ENCODE data around the gene MRPS21. TPM values are rescaled to one million over a fixed set of nuclear protein-coding genes. Genes with fewer than 3 reads are reported as not detected.

Gene MRPS21
- polyA plus RNA-seq (2013, experiment 1 of 2; ENCODE audit: insufficient read length), result 57.0 TPM
- polyA plus RNA-seq (2013, experiment 2 of 2; ENCODE audit: insufficient read length), result 59.2 TPM

DNA sequence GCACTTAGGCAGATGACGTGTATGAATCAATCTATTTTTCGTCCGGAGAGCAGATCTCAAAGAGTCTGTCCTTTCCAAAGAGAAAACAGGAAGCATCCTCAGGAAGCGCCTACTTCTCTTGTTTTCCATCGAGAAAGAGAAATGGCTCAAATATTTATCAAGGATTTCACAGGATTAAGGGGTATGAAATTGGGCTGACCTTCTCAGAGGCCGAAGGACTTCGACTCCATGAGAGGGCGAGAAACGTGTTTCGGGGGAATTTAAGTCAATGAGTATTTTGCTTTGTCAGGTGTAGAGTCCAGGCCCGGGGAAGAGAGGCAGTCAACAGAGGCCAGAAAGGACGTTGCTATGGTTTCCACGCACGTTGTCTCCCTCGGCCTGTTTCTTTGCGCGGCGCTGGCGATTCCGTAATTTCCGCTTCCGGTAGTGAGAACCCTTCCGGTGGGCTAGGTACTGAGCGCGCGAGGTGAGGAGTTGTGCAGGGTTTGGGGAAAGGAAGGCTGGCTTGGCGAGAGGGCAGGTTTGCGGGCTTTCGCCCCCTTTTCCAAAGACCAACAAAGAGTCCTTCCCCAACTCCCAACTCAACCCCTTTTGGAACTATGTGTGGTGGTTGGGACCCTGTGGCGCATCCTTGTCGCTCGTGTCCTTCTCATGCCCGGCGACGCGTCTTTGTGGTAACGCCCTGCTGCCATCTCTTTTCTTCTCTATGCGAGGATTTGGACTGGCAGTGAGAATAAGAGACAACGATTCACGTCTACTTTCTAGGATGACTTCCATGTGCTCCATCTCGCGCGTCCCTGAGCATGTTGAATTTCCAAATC, at the start of gene MRPS21:
MRPS21 (plus strand) TSS at position 429 of the 821 bp plus-strand sequence. CDS start 506 bp downstream, outside the sequence.
- peak; percentile 88 for DNase-seq

DNA sequence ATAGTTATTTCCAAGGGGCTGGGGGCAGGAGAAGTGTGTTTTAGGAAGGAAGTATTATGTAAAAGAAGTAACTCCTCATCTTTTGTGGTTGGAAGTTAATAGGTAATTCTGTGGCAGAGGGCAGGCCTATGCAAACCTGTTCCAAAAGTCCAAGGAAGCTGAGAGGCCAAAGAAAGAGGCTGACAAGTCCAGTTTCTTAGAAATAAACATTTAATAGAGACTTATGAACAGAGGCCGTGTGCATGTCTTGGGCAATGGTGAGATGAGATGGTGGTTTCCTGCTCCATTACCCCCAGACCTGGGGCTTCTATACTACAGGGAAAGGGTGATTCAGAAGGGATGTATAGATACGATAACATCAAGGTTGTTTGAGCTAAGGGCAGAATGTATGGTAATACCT, 43.7 kb upstream of the MRPS21 start:
- DNase-seq, result no peak

DNA sequence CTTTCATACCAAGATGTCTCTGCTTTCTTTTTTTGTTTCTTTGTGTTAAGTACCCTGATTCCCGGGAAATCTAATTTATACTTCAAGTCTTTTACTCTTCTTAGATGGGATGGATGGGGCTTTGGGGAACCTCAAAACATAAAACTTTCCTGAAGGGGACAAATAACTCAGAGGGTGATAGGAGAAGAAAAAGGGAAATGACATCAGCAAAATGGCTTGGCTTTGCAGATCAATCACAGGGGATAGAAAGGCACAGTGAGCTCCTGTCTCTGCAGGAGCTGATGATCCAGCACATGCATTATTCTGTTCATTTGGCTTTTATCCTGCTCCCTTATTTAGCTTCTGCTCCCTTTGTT, 37.5 kb upstream of the MRPS21 start:
- no peak for DNase-seq

DNA sequence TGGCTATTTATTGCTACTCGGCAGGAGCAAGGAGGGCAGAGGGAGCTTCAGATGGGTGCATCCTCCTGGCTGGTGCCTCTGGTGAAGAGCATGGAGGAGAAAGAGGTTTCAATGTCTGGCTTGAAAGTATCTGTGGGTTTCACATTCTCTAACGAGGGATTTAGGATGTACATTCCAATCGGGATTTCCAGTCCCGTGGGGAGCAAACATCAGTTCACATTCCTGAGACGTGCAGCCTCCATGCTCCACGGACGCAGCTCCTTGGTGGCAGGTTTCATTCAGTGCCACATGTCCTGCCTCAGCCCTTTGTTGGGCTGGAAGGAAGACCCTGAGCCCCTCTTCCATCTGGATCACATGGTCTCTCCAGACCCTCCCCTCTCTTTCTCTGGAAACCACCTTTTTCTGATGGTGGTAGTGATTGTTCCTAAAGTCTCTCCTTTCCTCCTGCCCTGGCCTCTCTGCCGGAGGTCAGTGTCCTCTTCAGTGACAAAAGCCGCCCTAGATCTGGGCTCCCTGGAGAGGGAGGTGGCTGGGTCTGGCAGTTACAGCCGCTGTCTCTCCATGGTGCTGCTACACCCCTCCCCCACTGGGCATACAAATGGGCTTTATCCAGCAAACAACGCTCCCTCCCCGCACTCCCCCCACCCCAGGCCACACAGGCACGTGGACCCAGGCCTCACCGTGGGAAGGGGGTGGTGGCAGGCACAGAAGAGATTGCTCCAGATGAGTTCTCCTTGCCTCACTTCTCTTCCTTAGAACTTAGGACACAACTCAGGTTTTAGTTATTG, 36.9 kb upstream of the MRPS21 start:
- DNase-seq, result peak; percentile 68

DNA sequence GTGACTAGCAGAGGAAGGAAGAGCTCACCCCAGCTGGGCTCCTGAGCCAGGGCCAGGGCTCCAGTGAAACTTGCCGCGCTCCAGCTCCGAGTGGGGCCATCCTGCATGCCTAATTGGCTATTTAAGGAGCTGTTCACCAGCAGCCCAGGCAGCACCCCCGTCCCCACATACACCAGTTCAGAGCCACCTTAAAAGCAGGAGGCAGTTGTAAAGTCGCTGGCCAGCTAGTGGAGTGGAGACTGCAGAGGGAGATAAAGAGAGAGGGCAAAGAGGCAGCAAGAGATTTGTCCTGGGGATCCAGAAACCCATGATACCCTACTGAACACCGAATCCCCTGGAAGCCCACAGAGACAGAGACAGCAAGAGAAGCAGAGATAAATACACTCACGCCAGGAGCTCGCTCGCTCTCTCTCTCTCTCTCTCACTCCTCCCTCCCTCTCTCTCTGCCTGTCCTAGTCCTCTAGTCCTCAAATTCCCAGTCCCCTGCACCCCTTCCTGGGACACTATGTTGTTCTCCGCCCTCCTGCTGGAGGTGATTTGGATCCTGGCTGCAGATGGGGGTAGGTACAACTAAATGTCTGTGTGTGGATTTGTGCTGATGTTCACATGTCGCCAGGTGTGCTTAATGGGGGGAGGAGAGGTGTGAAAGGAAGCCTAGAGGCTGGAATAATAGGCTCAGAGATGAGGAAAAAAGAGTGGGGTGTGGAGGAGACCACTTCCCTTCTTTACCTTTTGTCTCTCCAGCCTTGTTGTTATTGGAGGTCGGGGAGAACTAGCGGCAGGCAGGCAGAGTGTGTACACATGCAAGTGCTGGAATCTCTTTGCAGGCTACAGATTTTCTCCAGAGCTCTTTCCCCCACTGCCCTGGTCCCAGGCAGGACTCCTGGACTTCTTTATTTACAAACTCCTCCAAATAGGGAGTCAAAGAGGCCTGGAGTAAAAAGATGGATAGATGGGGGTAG, 35.8 kb upstream of the MRPS21 start, which contains the start of gene CA14:
CA14 (plus strand) TSS at position 151 of the 962 bp plus-strand sequence; CDS start at position 506, 355 bp downstream.
- DNase-seq, result no peak

DNA sequence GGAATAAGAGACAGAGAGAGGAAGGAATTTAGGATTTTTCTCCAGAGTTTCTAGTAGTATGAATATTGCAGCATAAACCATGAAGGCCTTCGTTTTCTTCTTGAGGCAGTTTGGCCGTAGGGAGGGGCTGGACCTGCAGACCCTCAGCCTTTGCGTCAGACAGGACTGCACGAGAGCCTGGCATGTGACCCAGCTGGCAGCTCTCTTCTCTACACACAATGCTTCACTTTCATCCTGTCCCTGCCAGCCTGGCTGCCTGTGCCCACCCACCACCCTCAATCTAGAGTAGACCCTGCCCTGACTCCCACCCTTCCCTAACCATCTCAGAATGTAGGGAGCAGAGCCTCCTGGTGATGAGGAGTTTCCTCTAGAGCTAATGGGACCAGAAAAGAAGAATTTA, 34.4 kb upstream of the MRPS21 start:
- DNase-seq, result no peak

DNA sequence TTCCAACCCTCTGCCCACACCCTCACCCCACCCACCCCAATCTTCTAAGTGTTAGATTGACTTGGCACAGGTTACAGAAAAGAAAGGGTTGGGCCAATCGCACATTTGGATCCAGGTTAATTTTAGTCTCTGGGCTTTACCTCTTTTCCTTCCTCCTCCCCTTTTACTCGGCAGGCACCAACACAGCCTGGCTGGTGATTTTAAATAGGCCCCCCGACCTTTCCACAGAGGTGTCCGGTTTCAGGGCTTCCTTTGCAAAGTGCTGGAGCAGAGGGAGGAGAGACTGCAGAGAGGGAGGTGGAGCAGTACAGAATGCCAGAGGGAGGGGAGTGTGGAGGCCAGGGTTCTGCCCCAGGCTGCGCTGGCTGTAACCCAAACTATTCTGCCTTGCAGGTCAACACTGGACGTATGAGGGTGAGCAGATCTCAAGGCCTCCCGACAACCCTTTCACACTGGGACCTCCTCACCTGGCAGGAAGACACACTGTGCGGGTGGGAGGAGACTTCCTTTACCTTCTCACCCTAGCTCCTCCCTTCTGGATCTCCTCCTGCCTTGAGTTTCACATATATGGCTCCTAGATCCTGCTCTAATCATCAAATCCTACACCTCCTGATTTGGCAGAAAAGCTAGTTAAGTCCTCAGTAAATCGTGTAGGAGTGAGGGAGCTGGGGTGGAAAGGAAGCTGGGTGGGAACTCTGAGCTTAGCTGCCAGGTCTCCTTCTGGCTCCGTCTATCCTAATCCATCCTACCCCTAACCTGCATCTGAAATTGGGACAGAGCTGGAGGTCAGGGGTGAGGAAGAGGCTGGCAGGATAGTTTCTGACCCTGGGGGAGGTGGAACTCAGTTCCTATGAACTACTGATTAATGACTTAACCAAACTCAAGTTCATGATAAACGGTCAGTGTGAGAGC, 33.6 kb upstream of the MRPS21 start:
- DNase-seq, result no peak

DNA sequence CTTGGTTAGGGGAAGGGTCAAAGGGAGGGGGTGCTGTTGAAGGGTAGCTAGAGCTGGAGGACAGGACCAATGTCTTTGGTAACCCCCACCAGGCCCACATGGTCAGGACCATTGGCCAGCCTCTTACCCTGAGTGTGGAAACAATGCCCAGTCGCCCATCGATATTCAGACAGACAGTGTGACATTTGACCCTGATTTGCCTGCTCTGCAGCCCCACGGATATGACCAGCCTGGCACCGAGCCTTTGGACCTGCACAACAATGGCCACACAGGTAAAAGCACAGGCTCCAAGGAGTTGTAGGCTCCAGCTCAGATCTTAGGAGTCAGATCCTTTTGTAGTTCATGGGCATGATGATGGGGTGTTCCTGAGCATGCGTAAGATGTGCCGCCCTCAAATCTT, 32.3 kb upstream of the MRPS21 start:
- DNase-seq, result no peak

DNA sequence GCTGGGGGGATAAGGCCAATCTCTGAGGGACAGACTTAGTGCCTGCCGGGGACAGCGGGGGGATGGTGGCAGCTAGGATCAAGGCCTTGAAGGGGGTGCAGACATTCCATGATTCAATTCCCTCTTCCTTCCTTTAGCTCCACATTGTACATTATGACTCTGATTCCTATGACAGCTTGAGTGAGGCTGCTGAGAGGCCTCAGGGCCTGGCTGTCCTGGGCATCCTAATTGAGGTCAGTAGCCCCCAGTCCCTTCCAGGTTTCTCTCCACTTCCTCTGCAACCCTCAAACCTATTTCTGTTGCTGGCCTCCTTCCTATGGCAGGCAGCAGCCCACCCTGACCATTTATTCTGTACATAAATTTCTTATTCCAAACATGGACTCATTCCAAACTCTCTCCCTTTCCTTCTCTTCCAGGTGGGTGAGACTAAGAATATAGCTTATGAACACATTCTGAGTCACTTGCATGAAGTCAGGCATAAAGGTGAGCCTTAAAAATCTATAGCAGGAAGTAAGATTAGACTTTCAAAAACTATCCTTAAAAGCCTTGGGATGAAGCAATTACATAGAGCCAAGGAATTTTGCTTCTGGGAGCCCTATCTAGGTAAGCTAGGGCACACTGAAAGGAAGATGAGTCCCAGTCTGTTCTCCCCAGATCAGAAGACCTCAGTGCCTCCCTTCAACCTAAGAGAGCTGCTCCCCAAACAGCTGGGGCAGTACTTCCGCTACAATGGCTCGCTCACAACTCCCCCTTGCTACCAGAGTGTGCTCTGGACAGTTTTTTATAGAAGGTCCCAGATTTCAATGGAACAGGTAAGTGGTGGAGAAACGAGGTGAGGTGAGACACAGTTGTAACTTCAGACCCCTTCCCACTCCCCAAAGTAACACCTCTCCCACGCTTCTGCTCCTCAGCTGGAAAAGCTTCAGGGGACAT, 31.0 kb upstream of the MRPS21 start:
- DNase-seq, result no peak

DNA sequence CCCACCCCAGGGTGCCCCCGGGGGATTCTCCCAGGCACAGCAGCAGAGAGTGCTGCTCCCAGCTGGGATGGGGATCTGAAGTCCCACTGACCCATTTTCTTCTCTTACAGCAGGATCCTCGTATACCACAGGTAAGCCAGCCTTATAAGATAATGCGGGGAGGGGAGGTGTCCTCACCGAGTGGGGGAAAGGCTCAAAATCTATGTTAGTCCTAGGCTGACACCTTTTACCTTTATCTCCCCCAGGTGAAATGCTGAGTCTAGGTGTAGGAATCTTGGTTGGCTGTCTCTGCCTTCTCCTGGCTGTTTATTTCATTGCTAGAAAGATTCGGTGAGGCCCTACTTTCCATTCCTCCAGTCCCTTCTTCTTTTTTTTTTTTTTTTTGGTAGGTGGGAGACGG, 30.1 kb upstream of the MRPS21 start:
- no peak for DNase-seq

DNA sequence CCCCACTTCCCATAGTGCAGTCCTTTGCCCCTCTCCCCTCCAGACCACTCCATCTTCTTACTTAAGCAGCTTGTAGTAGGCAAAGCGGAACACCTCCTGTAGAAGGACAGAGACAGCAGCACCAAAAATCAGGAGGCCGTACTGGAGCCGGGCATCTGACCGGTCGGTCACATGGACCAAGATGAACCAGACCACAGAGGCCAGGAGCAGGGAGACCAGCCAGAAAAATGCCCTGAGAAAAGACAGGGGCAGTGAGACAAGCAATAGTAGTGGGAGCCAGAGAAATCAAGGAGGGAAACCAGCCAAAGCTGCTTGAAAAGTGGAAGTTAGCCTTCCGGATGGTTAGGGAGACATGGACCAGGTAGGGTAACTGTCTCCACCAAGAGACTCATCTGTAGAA, 25.8 kb upstream of the MRPS21 start:
- DNase-seq, result no peak

DNA sequence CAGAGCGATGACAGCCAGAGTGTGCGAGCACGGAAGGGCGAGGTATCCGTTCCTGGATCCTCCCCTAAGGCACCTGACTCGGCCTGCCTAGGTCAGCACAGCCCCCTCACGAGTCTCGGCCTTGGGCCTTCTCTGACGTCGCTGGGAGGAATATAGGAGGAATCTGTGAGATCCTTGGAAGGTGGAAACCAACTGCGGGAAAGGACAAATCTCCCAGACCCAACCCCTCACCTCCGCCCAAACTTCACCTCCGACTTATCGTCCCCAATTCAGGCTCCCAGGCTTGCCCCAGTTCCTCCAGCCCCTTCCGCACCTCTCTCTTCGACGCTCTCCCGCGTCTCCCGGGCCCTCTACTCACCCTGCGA, 25.3 kb upstream of the MRPS21 start:
- no peak for DNase-seq

DNA sequence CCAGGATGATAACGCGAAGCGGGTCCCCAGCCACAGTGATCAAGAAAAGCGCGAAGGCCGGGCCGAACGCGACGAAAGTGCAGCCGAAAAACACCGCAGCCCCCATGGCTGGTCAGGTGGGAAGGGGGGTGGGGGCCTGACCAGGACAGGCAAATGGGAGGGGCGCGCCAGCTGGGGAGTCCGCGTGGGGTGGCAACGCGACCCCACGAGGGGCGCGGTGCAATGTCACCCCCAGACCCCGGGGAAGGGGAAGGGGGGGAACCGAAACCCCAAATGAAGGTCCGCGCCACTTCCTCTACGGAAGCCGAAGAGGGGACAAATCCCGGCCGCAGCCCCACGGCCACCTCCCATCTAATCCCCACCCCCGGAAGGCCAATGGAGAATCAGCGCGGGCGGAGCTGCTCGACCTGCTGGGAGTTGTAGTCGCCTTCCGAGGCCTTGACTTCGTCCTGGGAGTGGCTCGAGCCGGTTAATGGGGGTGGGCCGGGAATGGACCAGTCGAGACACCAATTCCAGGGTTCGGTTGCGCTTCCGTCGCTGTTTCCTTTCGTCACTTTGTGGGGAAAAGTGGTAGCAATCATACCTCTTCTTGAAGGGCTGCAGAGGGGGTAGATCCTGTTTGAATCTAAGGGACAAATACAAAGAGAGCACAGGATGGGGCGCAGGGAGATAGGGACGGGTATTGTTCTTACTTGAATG, 24.8 kb upstream of the MRPS21 start, which contains the start of gene APH1A:
APH1A (minus strand) TSS at position 312 of the 699 bp plus-strand sequence; CDS start at position 106, 206 bp downstream.
- DNase-seq, result peak; percentile 98

DNA sequence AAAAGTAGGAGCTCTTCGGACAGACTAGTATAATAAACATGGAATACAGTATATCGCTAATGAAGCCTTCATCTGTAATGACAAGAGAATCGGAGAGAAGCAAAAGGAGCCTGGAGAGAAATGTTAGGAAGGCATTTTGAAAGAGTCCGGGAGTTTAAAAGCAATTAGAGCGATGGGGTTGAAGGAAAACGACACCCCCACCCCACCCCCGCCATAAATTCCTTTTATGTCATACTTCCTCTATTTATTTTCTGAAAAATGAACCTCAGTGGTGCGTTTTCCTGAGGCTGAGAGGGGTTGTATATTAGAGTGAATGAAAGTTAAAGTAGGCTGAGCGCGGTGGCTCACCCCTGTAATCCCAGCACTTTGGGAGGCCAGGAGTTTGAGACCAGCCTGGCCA, 24.2 kb upstream of the MRPS21 start:
- no peak for DNase-seq

DNA sequence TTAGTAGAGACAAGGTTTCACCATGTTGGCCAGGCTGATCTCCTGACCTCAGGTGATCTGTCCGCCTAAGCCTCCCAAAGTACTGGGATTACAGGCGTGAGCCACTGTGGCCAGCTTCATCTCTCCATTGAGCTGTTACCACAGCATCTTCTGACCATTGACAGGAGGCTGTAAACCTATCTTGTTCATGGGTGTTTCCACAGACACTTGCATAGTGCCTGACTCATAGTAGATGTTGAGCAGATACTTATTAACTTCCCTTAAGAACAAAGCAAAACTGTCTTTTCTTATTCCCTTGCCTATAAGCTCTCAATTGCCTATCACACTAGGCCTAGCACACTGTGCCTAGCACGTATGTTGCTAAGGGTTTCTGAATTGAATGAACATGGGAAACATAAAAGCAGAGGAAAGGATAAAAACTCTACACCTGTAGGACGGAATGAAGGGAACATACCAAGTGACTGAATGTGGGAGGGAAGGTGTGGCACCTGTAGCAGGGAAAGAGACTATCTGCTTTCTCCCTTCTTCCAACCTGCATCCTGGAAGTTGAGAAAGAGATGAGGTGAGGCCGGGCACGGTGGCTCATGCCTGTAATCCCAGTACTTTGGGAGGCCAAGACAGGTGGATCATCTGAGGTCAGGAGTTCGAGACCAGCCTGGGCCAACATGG, 22.2 kb upstream of the MRPS21 start:
- DNase-seq, result no peak

DNA sequence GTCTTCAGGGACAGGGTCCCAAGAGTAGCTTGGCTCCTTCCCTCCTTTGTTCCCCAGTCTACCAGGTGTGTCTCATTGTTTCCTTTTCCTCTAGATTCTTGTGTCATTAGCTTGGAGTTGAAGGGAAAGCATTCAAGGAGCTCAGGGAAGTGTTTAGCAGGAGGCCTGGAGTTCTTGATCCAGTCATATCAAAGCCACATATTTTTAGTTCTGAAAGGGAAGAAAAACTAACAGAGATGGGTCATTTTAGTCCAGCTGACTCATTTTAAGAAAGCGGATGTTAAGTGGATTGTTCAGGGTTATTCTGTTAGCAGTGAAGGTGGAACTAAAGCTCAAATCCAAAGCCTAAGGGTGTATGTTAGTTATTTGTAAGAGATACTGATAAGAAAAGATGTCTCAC, 20.4 kb upstream of the MRPS21 start:
- DNase-seq, result no peak

DNA sequence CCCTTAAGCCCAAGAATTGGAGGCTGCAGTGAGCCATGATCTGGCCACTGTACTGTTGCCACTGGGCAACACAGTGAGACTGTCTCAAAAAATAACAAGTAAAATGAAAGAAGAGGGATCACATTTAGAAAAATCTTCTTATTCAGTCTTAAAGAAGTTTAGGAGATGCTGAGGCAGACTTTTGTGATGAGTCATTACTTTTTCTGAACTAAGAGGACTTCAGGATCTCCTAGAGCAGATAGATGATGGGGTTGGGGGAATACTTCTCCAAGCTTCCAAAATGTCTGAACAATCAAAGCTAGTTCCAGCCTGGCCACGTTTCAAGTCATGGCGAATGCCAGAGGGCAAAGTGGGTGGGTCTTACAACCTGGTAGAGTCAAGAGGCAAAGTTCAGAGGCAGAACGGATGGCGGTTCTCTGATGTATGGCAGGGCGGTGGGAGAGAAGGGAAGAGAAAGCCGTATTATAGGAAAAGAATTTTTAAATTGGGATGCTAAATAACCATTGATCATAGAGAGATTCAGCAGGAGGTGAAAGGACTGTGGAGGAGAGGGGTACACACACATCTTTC, 13.4 kb upstream of the MRPS21 start:
- DNase-seq, result no peak

DNA sequence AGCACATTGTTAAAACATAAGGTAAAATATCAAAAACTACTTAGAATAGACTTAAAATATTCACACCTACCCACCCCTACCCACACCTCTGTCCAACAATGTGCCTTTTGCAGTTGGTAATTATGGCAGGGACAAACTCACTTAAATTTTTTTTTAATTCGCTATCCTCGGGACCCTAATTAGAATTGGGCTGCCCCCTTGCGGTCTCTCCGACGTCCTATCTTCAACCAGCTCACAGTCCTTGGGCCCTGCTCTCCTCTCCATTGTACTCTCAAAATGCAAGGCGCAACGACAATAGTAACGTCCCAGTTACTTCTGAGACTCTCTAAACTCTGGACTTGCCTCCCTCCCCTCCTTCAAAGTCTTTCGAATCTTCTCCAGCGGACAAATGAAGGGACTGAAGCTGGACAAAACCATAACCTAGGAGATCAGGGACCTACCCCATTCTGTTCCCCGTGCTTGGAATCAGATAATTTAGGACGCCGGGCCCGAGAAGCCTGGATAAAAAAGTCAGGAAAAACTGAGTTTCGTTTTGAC, 12.4 kb upstream of the MRPS21 start:
- DNase-seq, result peak; percentile 67
